Retinal pigment epithelial cell (primary cell): ENCODE measurements around the gene PGC.

Experiments
- DNase-seq: peaks from one replicate; pipeline ENCODE4 v3.0.0-alpha.2; 2010; ENCODE audit warnings: low read depth
- H3K4me3 ChIP-seq: 2 replicates; pipeline ENCODE4 v1.5.1; 2011; ENCODE audit warnings: mild to moderate bottlenecking, low read length, control low read depth, moderate library complexity
- CTCF ChIP-seq: conservative IDR thresholded peaks from 2 replicates; pipeline ENCODE4 v1.5.1; 2011; ENCODE audit warnings: low read depth, low read length, control low read depth, inconsistent platforms

PGC gene

GRCh38 chr6:41705311-41705995 is 41.7 kb downstream of the PGC start:
- TF ChIP-seq CTCF = no peak
- no peak for DNase-seq

GRCh38 chr6:41704656-41705310 is 42.4 kb downstream of the PGC start:
- DNase-seq = no peak
- TF ChIP-seq CTCF = no peak
- H3K4me3 ChIP-seq = no peak overlapping the region

More at GRCh38 chr6:41705311-41705995, 41.7 kb downstream of the PGC start:
- no peak overlapping the region for H3K4me3 ChIP-seq

GRCh38 chr6:41704028-41704427 is 43.2 kb downstream of the PGC start:
- no peak for TF ChIP-seq CTCF
- no peak for DNase-seq
- no peak overlapping the region for H3K4me3 ChIP-seq

- H3K4me3 ChIP-seq = no peak overlapping the region
- no peak for DNase-seq
- TF ChIP-seq CTCF = no peak
Measured at GRCh38 chr6:41702771-41703494, 44.3 kb downstream of the PGC start.

- no peak overlapping the region for H3K4me3 ChIP-seq
- no peak for TF ChIP-seq CTCF
- no peak for DNase-seq
Measured at GRCh38 chr6:41702089-41702745, 45.0 kb downstream of the PGC start.

GRCh38 chr6:41700463-41701347 is 46.5 kb downstream of the PGC start:
- TF ChIP-seq CTCF = no peak
- DNase-seq = no peak
- H3K4me3 ChIP-seq = no peak overlapping the region
